SK-N-SH (cell line): ENCODE measurements around the gene CIT. TPM values are rescaled to one million over a fixed set of nuclear protein-coding genes. Genes with fewer than 3 reads are reported as not detected.

Source experiments
- CTCF ChIA-PET: fragments of 300-600, 350-600 bp; formaldehyde crosslinking; extraction: SDS; loops from one replicate; lab custom pipeline; 2021; lab: Yijun Ruan, JAX
- POLR2A ChIA-PET: fragments of 350-600 bp; sonication (Branson Sonifier 250); formaldehyde crosslinking; extraction: SDS; loops from one replicate; lab custom pipeline; 2020; ENCODE audit warnings: antibody characterized with exemption, inconsistent platforms; lab: Yijun Ruan, JAX
- DNase-seq: peaks from one replicate; pipeline ENCODE4 v3.0.0; 2012
- H2AFZ ChIP-seq: fragments of 200-600 bp; sonication (generic); 2 replicates; pipeline ENCODE4 v1.8.1; 2016; ENCODE audit warnings: antibody characterized with exemption, mild to moderate bottlenecking, low read depth
- H3F3A ChIP-seq: fragments of 200-600 bp; sonication (generic); replicated peaks from 2 replicates; pipeline ENCODE3; 2016; ENCODE audit warnings: antibody characterized with exemption, mild to moderate bottlenecking; ENCODE audit not compliant: insufficient read depth
- H3K27ac ChIP-seq, 2 experiments: fragments of 200-500 bp in 1 of 2; fragments of 200-600 bp in 1 of 2; sonication (Bioruptor generic) in 1 of 2; sonication (generic), shearing (Covaris generic) in 1 of 2; 2 replicates each; pipeline versions ENCODE4 v1.5.1 to v1.6.1; 2014 to 2016; ENCODE audit warnings: low read depth in 2 of 2, inconsistent platforms in 1 of 2, low read length in 1 of 2, mild to moderate bottlenecking in 1 of 2, mixed read lengths in 1 of 2
- H3K27me3 ChIP-seq: fragments of 200-600 bp; sonication (generic), shearing (Covaris generic); 2 replicates; pipeline ENCODE4 v1.6.1; 2016; ENCODE audit warnings: mixed run types; ENCODE audit not compliant: insufficient read depth
- H3K36me3 ChIP-seq, 2 experiments: fragments of 200-500 bp in 1 of 2; fragments of 200-600 bp in 1 of 2; sonication (Bioruptor generic) in 1 of 2; sonication (generic) in 1 of 2; replicated peaks in 1 of 2; 2 replicates each; pipeline versions ENCODE3 to v1.5.1; 2014 to 2016; ENCODE audit warnings: low read length in 1 of 2, mild to moderate bottlenecking in 1 of 2; ENCODE audit not compliant: insufficient read depth in 2 of 2, control insufficient read depth in 1 of 2
- H3K4me1 ChIP-seq, 2 experiments: fragments of 200-500 bp in 1 of 2; fragments of 200-600 bp in 1 of 2; sonication (Bioruptor generic) in 1 of 2; sonication (generic), shearing (Covaris generic) in 1 of 2; 2 replicates each; pipeline versions ENCODE4 v1.5.1 to v1.6.1; 2014 to 2016; ENCODE audit warnings: low read depth in 1 of 2, low read length in 1 of 2, mixed run types in 1 of 2; ENCODE audit not compliant: insufficient read depth in 2 of 2, control insufficient read depth in 1 of 2
- H3K4me2 ChIP-seq: fragments of 200-600 bp; sonication (generic), shearing (Covaris generic); 2 replicates; pipeline ENCODE4 v1.6.1; 2017; ENCODE audit warnings: mixed run types
- H3K4me3 ChIP-seq, 2 experiments: fragments of 200-500 bp in 1 of 2; fragments of 200-600 bp in 1 of 2; sonication (Bioruptor generic) in 1 of 2; sonication (generic), shearing (Covaris generic) in 1 of 2; 2 replicates each; pipeline versions ENCODE4 v1.5.1 to v1.8.1; 2014 to 2016; ENCODE audit warnings: low read depth in 2 of 2, inconsistent platforms in 1 of 2, low read length in 1 of 2, mild to moderate bottlenecking in 1 of 2, mixed read lengths in 1 of 2, moderate library complexity in 1 of 2
- H3K79me2 ChIP-seq: fragments of 200-600 bp; sonication (generic); 2 replicates; pipeline ENCODE4 v1.8.1; 2017; ENCODE audit warnings: mild to moderate bottlenecking; ENCODE audit not compliant: insufficient read depth
- H3K9ac ChIP-seq: fragments of 200-600 bp; sonication (generic); 2 replicates; pipeline ENCODE4 v1.6.1; 2017; ENCODE audit warnings: mixed run types
- H3K9me2 ChIP-seq: fragments of 200-600 bp; sonication (generic); 2 replicates; pipeline ENCODE4 v1.6.1; 2017; ENCODE audit warnings: mixed run types
- H3K9me3 ChIP-seq: fragments of 200-600 bp; sonication (generic); 2 replicates; pipeline ENCODE4 v1.6.1; 2017; ENCODE audit warnings: mixed run types, mild to moderate bottlenecking, moderate library complexity
- H4K20me1 ChIP-seq: fragments of 200-600 bp; sonication (generic); 2 replicates; pipeline ENCODE4 v1.6.1; 2017; ENCODE audit warnings: mild to moderate bottlenecking, mixed run types; ENCODE audit not compliant: insufficient read depth
- ELF1 ChIP-seq: IDR thresholded peaks from 2 replicates; pipeline ENCODE4 v1.4.0; 2012
- EP300 ChIP-seq, 2 experiments: IDR thresholded peaks; 2 replicates each; pipeline versions ENCODE4 v1.4.0 to v1.6.1; 2012; ENCODE audit warnings: borderline replicate concordance in 1 of 2, low read depth in 1 of 2, low read length in 1 of 2
- FOSL2 ChIP-seq: IDR thresholded peaks from 2 replicates; pipeline ENCODE4 v1.4.0; 2012; ENCODE audit warnings: low read depth, mild to moderate bottlenecking, moderate library complexity, borderline replicate concordance
- FOXJ3 ChIP-seq: sonication (generic); formaldehyde crosslinking; IDR thresholded peaks from 2 replicates; pipeline ENCODE4 v1.5.1; 2020; ENCODE audit warnings: mild to moderate bottlenecking, missing genetic modification reagents
- GABPA ChIP-seq: IDR thresholded peaks from 2 replicates; pipeline ENCODE4 v1.4.0; 2012; ENCODE audit warnings: low read depth, mild to moderate bottlenecking
- MEF2A ChIP-seq: IDR thresholded peaks from 2 replicates; pipeline ENCODE4 v1.4.0; 2012; ENCODE audit warnings: low read depth, borderline replicate concordance
- NRF1 ChIP-seq: IDR thresholded peaks from 2 replicates; pipeline ENCODE4 v1.6.1; 2012; ENCODE audit warnings: low read depth, mild to moderate bottlenecking, low read length
- TEAD4 ChIP-seq: IDR thresholded peaks from 2 replicates; pipeline ENCODE4 v1.4.0; 2012; ENCODE audit warnings: mild to moderate bottlenecking, borderline replicate concordance; ENCODE audit not compliant: insufficient read depth
- YY1 ChIP-seq: IDR thresholded peaks from 2 replicates; pipeline ENCODE4 v1.4.0; 2012; ENCODE audit warnings: low read depth, mild to moderate bottlenecking
- WGBS: methylation state at CpG from one replicate; pipeline ENCODE4 v1.1.6; 2017; ENCODE audit warnings: low lambda C conversion rate; 5-methylcytosine and 5-hydroxymethylcytosine counted together
- polyA plus RNA-seq, 3 experiments: library from polyadenylated mRNA; depleted of rRNA; stranded (reverse); fragments of >200 nt; gene quantifications; 2 replicates each; pipeline ENCODE4 v1.2.3, GENCODE V29; 2012
- TF ChIP-seq, protein P1 (sequence below): fragments of 150-350 bp; IDR thresholded peaks from 2 replicates; pipeline ENCODE4 v1.6.1; 2016; ENCODE audit warnings: mild to moderate bottlenecking, low read depth, low read length
- TF ChIP-seq, protein P2 (sequence below): IDR thresholded peaks from 2 replicates; pipeline ENCODE4 v1.4.0; 2012; ENCODE audit warnings: low read depth, borderline replicate concordance
- TF ChIP-seq, protein P3 (sequence below): IDR thresholded peaks from 2 replicates; pipeline ENCODE4 v1.6.1; 2012; ENCODE audit warnings: mild to moderate bottlenecking, low read depth, low read length, moderate library complexity
- TF ChIP-seq, protein P4 (sequence below): fragments of 150-350 bp; IDR thresholded peaks from 2 replicates; pipeline ENCODE4 v1.6.1; 2017; ENCODE audit warnings: antibody characterized with exemption, low read length, low read depth, borderline replicate concordance

CIT gene
- polyA plus RNA-seq, 1 of the 3 experiments (the other 2 are of a cell fraction), result 7.7 TPM

DNA sequence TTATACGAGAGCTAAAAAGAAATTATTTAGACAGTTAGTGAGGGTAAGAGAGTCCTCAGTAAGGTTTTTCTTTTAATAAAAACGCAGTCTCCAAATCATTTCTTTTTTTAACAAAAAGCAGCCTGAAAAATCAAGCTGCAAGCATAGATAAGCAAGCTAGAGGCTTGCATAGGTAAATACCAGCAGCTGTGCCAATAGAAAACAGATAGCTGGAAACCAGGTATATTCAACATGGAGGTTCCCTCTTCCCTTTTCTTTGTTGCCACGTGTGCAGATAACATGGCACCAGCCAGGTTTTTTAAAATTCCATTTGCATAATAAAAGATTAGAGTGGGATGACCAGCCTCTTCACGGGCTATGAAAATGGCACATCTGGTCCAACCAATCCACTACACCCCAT lies 215.2 kb downstream of the CIT start:
- H3K4me2 ChIP-seq, result no peak overlapping the region
- H3K9ac ChIP-seq, result no peak overlapping the region
- H3F3A ChIP-seq, result no peaks in the 10 kb centered on the region
- H2AFZ ChIP-seq, result no peak overlapping the region
- no peaks in the 10 kb centered on the region for H3K27me3 ChIP-seq
- H4K20me1 ChIP-seq, result no peaks in the 10 kb centered on the region
- H3K4me1 ChIP-seq, result peaks cover 1 to 4% of the 10 kb centered on the region in 2 experiments; a peak in 3 of 4 replicates
- no peak overlapping the region for H3K4me3 ChIP-seq
- no peak for DNase-seq
- no peaks in the 10 kb centered on the region for H3K9me3 ChIP-seq
- no peaks in the 10 kb centered on the region for H3K79me2 ChIP-seq
- POLR2A ChIA-PET, result no interaction called here
- no peak overlapping the region for H3K27ac ChIP-seq
- H3K9me2 ChIP-seq, result no peaks in the 10 kb centered on the region
- no peaks in the 10 kb centered on the region for H3K36me3 ChIP-seq
- TF ChIP-seq MEF2A, result no peak
- TF ChIP-seq FOXJ3, result no peak
- TF ChIP-seq EP300 (IDR thresholded peaks at IDR 0.05; ENCODE audit: borderline replicate concordance in 1 of 2, low read depth in 1 of 2, low read length in 1 of 2), result no peak
- TF ChIP-seq ELF1, result no peak
- TF ChIP-seq, protein P1, sequence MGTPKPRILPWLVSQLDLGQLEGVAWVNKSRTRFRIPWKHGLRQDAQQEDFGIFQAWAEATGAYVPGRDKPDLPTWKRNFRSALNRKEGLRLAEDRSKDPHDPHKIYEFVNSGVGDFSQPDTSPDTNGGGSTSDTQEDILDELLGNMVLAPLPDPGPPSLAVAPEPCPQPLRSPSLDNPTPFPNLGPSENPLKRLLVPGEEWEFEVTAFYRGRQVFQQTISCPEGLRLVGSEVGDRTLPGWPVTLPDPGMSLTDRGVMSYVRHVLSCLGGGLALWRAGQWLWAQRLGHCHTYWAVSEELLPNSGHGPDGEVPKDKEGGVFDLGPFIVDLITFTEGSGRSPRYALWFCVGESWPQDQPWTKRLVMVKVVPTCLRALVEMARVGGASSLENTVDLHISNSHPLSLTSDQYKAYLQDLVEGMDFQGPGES, result no peak
- no peak for TF ChIP-seq YY1
- TF ChIP-seq, protein P2, sequence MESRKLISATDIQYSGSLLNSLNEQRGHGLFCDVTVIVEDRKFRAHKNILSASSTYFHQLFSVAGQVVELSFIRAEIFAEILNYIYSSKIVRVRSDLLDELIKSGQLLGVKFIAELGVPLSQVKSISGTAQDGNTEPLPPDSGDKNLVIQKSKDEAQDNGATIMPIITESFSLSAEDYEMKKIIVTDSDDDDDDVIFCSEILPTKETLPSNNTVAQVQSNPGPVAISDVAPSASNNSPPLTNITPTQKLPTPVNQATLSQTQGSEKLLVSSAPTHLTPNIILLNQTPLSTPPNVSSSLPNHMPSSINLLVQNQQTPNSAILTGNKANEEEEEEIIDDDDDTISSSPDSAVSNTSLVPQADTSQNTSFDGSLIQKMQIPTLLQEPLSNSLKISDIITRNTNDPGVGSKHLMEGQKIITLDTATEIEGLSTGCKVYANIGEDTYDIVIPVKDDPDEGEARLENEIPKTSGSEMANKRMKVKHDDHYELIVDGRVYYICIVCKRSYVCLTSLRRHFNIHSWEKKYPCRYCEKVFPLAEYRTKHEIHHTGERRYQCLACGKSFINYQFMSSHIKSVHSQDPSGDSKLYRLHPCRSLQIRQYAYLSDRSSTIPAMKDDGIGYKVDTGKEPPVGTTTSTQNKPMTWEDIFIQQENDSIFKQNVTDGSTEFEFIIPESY, result no peak
- no peak for TF ChIP-seq NRF1
- TF ChIP-seq, protein P3, sequence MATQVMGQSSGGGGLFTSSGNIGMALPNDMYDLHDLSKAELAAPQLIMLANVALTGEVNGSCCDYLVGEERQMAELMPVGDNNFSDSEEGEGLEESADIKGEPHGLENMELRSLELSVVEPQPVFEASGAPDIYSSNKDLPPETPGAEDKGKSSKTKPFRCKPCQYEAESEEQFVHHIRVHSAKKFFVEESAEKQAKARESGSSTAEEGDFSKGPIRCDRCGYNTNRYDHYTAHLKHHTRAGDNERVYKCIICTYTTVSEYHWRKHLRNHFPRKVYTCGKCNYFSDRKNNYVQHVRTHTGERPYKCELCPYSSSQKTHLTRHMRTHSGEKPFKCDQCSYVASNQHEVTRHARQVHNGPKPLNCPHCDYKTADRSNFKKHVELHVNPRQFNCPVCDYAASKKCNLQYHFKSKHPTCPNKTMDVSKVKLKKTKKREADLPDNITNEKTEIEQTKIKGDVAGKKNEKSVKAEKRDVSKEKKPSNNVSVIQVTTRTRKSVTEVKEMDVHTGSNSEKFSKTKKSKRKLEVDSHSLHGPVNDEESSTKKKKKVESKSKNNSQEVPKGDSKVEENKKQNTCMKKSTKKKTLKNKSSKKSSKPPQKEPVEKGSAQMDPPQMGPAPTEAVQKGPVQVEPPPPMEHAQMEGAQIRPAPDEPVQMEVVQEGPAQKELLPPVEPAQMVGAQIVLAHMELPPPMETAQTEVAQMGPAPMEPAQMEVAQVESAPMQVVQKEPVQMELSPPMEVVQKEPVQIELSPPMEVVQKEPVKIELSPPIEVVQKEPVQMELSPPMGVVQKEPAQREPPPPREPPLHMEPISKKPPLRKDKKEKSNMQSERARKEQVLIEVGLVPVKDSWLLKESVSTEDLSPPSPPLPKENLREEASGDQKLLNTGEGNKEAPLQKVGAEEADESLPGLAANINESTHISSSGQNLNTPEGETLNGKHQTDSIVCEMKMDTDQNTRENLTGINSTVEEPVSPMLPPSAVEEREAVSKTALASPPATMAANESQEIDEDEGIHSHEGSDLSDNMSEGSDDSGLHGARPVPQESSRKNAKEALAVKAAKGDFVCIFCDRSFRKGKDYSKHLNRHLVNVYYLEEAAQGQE, result no peak
- no peak for TF ChIP-seq FOSL2
- TF ChIP-seq TEAD4, result no peak
- TF ChIP-seq, protein P4, sequence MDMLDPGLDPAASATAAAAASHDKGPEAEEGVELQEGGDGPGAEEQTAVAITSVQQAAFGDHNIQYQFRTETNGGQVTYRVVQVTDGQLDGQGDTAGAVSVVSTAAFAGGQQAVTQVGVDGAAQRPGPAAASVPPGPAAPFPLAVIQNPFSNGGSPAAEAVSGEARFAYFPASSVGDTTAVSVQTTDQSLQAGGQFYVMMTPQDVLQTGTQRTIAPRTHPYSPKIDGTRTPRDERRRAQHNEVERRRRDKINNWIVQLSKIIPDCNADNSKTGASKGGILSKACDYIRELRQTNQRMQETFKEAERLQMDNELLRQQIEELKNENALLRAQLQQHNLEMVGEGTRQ, result no peak
- no peak for TF ChIP-seq GABPA
- CTCF ChIA-PET, result interaction anchor here (1.2 to 1.7 kb wide), 2 partner anchors 10 to 16 kb away, joined by 3 to 4 read pairs; no protein-coding TSS in a partner anchor
- WGBS, result 44% methylated on average over 4 of the region's 4 CpGs
